ENCODE data around the gene RFC3.

DNA sequence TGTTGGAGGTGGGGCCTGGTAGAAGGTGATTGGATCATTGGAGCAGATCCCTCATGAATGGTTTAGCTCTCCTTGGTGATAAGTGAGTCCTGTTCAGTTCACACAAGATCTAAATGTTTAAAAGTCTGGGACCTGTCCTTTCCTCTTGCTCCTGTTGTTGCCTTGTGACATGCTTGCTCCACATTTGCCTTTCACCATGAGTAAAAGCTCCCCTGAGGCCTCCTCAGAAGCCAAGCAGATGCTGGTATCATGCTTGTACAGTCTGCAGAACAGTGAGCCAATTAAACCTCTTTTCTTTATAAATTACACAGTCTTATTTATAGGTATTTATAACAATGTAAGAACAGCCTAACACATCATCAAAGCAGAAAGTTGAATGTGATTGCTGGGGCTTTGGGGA lies 24.2 kb upstream of the RFC3 start:
- TF ChIP-seq EZH2 (IDR thresholded peaks at IDR 0.05; ENCODE audit: insufficient read depth, poor library complexity, severe bottlenecking) (no peak), EZH2phosphoT487 (IDR thresholded peaks at IDR 0.05; ENCODE audit: insufficient read depth, low read depth) (no peak)

Data from GM23248 (cell line).